B cell (primary cell): ENCODE data around the gene DTX3L. TPM values are rescaled to one million over a fixed set of nuclear protein-coding genes. Genes with fewer than 3 reads are reported as not detected.

Experiments used
- ATAC-seq: fragments of 200-7000 bp; cut with Tn5 transposase; one replicate; pipeline ENCODE4 v1.10.0; 2021; ENCODE audit warnings: low read depth, mild to moderate bottlenecking, moderate number of reproducible peaks, moderate library complexity
- CTCF ChIA-PET: fragments of 350-600 bp; sonication (Branson Sonifier 250); formaldehyde crosslinking; loops from one replicate; lab custom pipeline; 2021; ENCODE audit warnings: antibody characterized with exemption, inconsistent platforms; lab: Charles Lee
- POLR2A ChIA-PET: fragments of 350-600 bp; sonication (Branson Sonifier 250); formaldehyde crosslinking; loops from one replicate; lab custom pipeline; 2021; ENCODE audit warnings: antibody characterized with exemption; lab: Charles Lee
- DNase-seq: peaks from one replicate; pipeline ENCODE4 v3.0.0; 2013
- H2AFZ ChIP-seq: 2 replicates; pipeline ENCODE4 v1.6.1; 2012; ENCODE audit warnings: mild to moderate bottlenecking, low read depth, low read length; ENCODE audit not compliant: insufficient read depth, poor library complexity, severe bottlenecking
- H3K27ac ChIP-seq, 2 donors: 1 replicate in 1 of 2; 2 replicates in 1 of 2; pipeline ENCODE4 v1.5.1; 2012 to 2013; ENCODE audit warnings: low read length in 2 of 2, mild to moderate bottlenecking in 2 of 2, moderate library complexity in 1 of 2
- H3K27me3 ChIP-seq, 4 experiments: fragments of 200-600 bp in 1 of 4; sonication (generic) in 1 of 4; replicated peaks in 1 of 4; 1 replicate in 2 of 4; 2 replicates in 2 of 4; pipeline versions ENCODE4 v1.6.1 to v1.7.0; 2013 to 2016; ENCODE audit warnings: low read length in 3 of 4, mild to moderate bottlenecking in 2 of 4, mixed read lengths in 1 of 4, moderate library complexity in 1 of 4; ENCODE audit not compliant: insufficient read depth in 4 of 4, control insufficient read depth in 3 of 4; ENCODE audit errors: control extremely low read depth in 1 of 4
- H3K36me3 ChIP-seq, 2 experiments: replicated peaks in 1 of 2; 1 replicate in 1 of 2; 2 replicates in 1 of 2; pipeline versions ENCODE4 v1.6.1 to v1.7.1; 2013; ENCODE audit warnings: low read length in 1 of 2; ENCODE audit not compliant: insufficient read depth in 2 of 2, control insufficient read depth in 1 of 2; ENCODE audit errors: control extremely low read depth in 1 of 2, extremely low read depth in 1 of 2
- H3K4me1 ChIP-seq, 2 donors: fragments of 200-600 bp in 1 of 2; sonication (generic) in 1 of 2; 1 replicate in 1 of 2; 2 replicates in 1 of 2; pipeline versions ENCODE4 v1.5.1 to v1.6.1; 2013 to 2017; ENCODE audit warnings: low read length in 2 of 2; ENCODE audit not compliant: control insufficient read depth in 2 of 2, insufficient read depth in 2 of 2
- H3K4me2 ChIP-seq: replicated peaks from 2 replicates; pipeline ENCODE3; 2012; ENCODE audit warnings: mild to moderate bottlenecking, low read depth, low read length; ENCODE audit not compliant: poor library complexity, severe bottlenecking
- H3K4me3 ChIP-seq, 5 experiments: fragments of 200-600 bp in 1 of 5; sonication (generic) in 1 of 5; 1 replicate in 3 of 5; 2 replicates in 2 of 5; pipeline versions ENCODE4 v1.5.1 to v1.7.0; 2011 to 2016; ENCODE audit warnings: low read length in 4 of 5, mild to moderate bottlenecking in 4 of 5, low read depth in 2 of 5, control low read depth in 1 of 5, moderate library complexity in 1 of 5; ENCODE audit not compliant: insufficient read depth in 1 of 5; ENCODE audit errors: control extremely low read depth in 1 of 5, extremely low read depth in 1 of 5
- H3K79me2 ChIP-seq: fragments of 200-600 bp; sonication (generic); one replicate; pipeline ENCODE4 v1.6.0; 2016; ENCODE audit warnings: low read length; ENCODE audit not compliant: control insufficient read depth, insufficient read depth
- H3K9ac ChIP-seq: fragments of 200-600 bp; sonication (generic); 2 replicates; pipeline ENCODE4 v1.6.1; 2017; ENCODE audit warnings: mild to moderate bottlenecking, low read length, moderate library complexity
- H3K9me3 ChIP-seq, 3 donors: one replicate each; pipeline versions ENCODE4 v1.6.1 to v1.7.1; 2013; ENCODE audit warnings: low read length in 2 of 3; ENCODE audit not compliant: control insufficient read depth in 2 of 3, insufficient read depth in 1 of 3; ENCODE audit errors: control extremely low read depth in 1 of 3
- H4K20me1 ChIP-seq: 2 replicates; pipeline ENCODE4 v1.6.0; 2012; ENCODE audit warnings: mild to moderate bottlenecking, low read length; ENCODE audit not compliant: insufficient read depth, control insufficient read depth, poor library complexity, severe bottlenecking
- H3K27ac Mint-ChIP-seq: one replicate; pipeline ENCODE4 v1.8.0; 2021; ENCODE audit warnings: mixed read lengths
- H3K27me3 Mint-ChIP-seq: one replicate; pipeline ENCODE4 v1.8.0; 2021; ENCODE audit warnings: mixed read lengths
- H3K4me1 Mint-ChIP-seq: one replicate; pipeline ENCODE4 v1.8.0; 2021; ENCODE audit warnings: mixed read lengths
- H3K4me3 Mint-ChIP-seq: one replicate; pipeline ENCODE4 v1.8.0; 2021; ENCODE audit warnings: mixed read lengths
- H3K9me3 Mint-ChIP-seq: one replicate; pipeline ENCODE4 v1.8.0; 2022; ENCODE audit warnings: mixed read lengths; ENCODE audit not compliant: insufficient read depth
- EZH2 ChIP-seq: IDR thresholded peaks from 2 replicates; pipeline ENCODE4 v1.6.1; 2012; ENCODE audit warnings: borderline replicate concordance, low read depth, mild to moderate bottlenecking, moderate library complexity, low read length; ENCODE audit not compliant: insufficient read depth, poor library complexity, severe bottlenecking
- WGBS: methylation state at CpG from one replicate; pipeline ENCODE4 v1.1.5; 2013; ENCODE audit warnings: missing lambda C conversion rate; ENCODE audit not compliant: insufficient coverage; 5-methylcytosine and 5-hydroxymethylcytosine counted together
- intact Hi-C: fragments of 100-400 bp; cut with micrococcal nuclease; formaldehyde crosslinking; loops from one replicate; pipeline ENCODE4 v1.10.0; 2022
- polyA plus RNA-seq: library from polyadenylated mRNA; depleted of rRNA; stranded (reverse); fragments of >200 nt; gene quantifications from 2 replicates; pipeline ENCODE4 v1.2.3, GENCODE V29; 2012
- total RNA-seq, 2 donors: library from RNA; stranded (reverse); fragments of 120-200 nt in 1 of 2; gene quantifications; 1 replicate in 1 of 2; 2 replicates in 1 of 2; pipeline versions ENCODE4 v1.2.3 to v1.2.4, GENCODE V29; 2013 to 2022
- TF ChIP-seq, protein P1 (sequence below): fragments of 200-600 bp; IDR thresholded peaks from one replicate; pipeline ENCODE4 v1.8.0; 2022; ENCODE audit warnings: antibody characterized with exemption, mild to moderate bottlenecking

DTX3L gene
- total and polyA plus RNA-seq, 2 donors (not counting 1 experiment from before 2014, with no cell fraction given) = 8.1 to 41.1 TPM

DNA sequence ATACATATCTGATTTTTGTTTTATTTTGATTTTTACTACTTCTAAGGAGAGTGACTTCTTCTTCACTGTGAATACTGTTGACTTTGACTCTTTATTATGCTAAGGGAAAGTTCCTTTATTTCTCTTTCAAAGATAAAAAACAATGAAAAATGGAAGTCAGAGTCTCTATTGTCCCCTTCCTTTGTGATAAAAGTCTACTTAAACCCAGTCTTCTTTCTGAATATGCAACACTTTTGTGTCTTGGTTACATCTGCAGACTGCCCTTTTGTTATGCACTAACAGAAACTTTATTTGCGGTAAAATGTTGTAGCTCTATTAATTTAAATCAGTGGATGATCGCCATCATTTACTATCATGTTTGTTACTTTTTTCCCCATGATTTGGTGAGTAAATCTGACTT lies 26.5 kb downstream of the DTX3L start:
- WGBS = no CpG with 5 or more reads among the region's 2 CpGs
- peaks cover 98% of the 10 kb centered on the region for H3K79me2 ChIP-seq
- no peaks in the 10 kb centered on the region for H3K9me3 ChIP-seq
- ATAC-seq (no peak), DNase-seq (no peak)
- CTCF ChIA-PET = no interaction called here
- no peak overlapping the region for H3K9ac ChIP-seq
- no peaks in the 10 kb centered on the region for H3K27me3 ChIP-seq
- peak overlapping the region; percentile 23 for H3K4me3 Mint-ChIP-seq
- peak overlapping the region; percentile 27 for H3K27ac Mint-ChIP-seq
- TF ChIP-seq, protein P1, sequence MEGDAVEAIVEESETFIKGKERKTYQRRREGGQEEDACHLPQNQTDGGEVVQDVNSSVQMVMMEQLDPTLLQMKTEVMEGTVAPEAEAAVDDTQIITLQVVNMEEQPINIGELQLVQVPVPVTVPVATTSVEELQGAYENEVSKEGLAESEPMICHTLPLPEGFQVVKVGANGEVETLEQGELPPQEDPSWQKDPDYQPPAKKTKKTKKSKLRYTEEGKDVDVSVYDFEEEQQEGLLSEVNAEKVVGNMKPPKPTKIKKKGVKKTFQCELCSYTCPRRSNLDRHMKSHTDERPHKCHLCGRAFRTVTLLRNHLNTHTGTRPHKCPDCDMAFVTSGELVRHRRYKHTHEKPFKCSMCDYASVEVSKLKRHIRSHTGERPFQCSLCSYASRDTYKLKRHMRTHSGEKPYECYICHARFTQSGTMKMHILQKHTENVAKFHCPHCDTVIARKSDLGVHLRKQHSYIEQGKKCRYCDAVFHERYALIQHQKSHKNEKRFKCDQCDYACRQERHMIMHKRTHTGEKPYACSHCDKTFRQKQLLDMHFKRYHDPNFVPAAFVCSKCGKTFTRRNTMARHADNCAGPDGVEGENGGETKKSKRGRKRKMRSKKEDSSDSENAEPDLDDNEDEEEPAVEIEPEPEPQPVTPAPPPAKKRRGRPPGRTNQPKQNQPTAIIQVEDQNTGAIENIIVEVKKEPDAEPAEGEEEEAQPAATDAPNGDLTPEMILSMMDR = no peak
- TF ChIP-seq EZH2 = no peak
- peaks cover 69% of the 10 kb centered on the region for H3K4me1 Mint-ChIP-seq
- no peak overlapping the region for H3K4me2 ChIP-seq
- peaks cover 23% of the 10 kb centered on the region for H4K20me1 ChIP-seq
- H3K4me1 ChIP-seq = peaks cover 43 to 50% of the 10 kb centered on the region in 2 donors
- H3K36me3 ChIP-seq = peaks cover 4 to 32% of the 10 kb centered on the region in 2 experiments
- H3K4me3 ChIP-seq = no peak overlapping the region
- intact Hi-C loops = no loop called here
- peak overlapping the region in 1 of 2 donors; percentile 56 for H3K27ac ChIP-seq
- H2AFZ ChIP-seq = no peak overlapping the region
- H3K27me3 Mint-ChIP-seq = no peaks in the 10 kb centered on the region
- POLR2A ChIA-PET = interaction anchor here (0.6 kb wide), 1 partner anchor 26 kb away, joined by 3 read pairs; no protein-coding TSS in a partner anchor
- H3K9me3 Mint-ChIP-seq = peaks cover under 1% of the 10 kb centered on the region

DNA sequence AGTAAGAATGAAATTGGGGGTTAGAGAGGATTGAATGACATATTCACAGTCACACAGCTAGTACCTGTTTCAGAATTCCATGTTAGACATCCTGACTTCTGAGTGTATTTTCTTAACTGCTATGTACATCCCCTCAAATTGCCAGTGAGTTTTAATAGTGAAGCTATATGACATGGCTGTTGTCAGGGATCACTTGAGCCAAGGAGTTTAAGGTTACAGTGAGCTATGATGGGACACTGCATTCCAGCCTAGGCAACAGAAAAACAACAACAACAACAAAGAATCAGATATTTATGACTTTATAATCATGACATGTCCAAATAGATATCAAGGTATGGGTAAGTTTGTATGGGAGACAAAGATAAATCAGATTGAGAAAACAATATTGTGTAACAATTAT lies 29.9 kb downstream of the DTX3L start:
- Histone ChIP-seq H3K27me3 (no peaks in the 10 kb centered on the region), H3K9ac (no peak overlapping the region), H3K27ac (peak overlapping the region in 1 of 2 donors; percentile 37), H3K4me3 (no peak overlapping the region), H4K20me1 (peaks cover 25% of the 10 kb centered on the region), H3K36me3 (peaks cover 4 to 34% of the 10 kb centered on the region in 2 experiments), H3K9me3 (no peaks in the 10 kb centered on the region), H3K4me1 (peaks cover 39 to 40% of the 10 kb centered on the region in 2 donors), H3K4me2 (no peak overlapping the region), H3K79me2 (peaks cover 91% of the 10 kb centered on the region), H2AFZ (no peak overlapping the region)
- H3K4me1 Mint-ChIP-seq = peaks cover 59% of the 10 kb centered on the region
- ChIA-PET CTCF (interaction anchor here (1.5 to 2.4 kb wide), 3 partner anchors 30 to 85 kb away, joined by 4 to 9 read pairs (median 4); no protein-coding TSS in a partner anchor), POLR2A (no interaction called here)
- no peaks in the 10 kb centered on the region for H3K27me3 Mint-ChIP-seq
- H3K4me3 Mint-ChIP-seq = no peak overlapping the region
- DNase-seq (no peak), ATAC-seq (no peak)
- TF ChIP-seq EZH2 = no peak
- TF ChIP-seq, protein P1 = no peak
- H3K27ac Mint-ChIP-seq = peak overlapping the region; percentile 28
- H3K9me3 Mint-ChIP-seq = no peaks in the 10 kb centered on the region
- intact Hi-C loops = no loop called here
